Fibroblast of lung (primary cell): ENCODE data around the gene SLC22A23. TPM values are rescaled to one million over a fixed set of nuclear protein-coding genes. Genes with fewer than 3 reads are reported as not detected.
A peak's percentile ranks its signal among the peaks of the same experiment; 100 is the strongest.
"Not testable (repeated sequence)": the region's sequence is repeated elsewhere in the genome, so short reads cannot be mapped to it uniquely, and the experiment has no call there.

Experiments
- DNase-seq, 2 donors: peaks; one replicate each; pipeline versions ENCODE4 v3.0.0 to v3.0.0-alpha.2; 2010; ENCODE audit warnings: low read depth in 2 of 2
- H2AFZ ChIP-seq: 2 replicates; pipeline ENCODE4 v1.5.1; 2012; ENCODE audit warnings: low read length, control low read depth, inconsistent platforms
- H3K27ac ChIP-seq: 2 replicates; pipeline ENCODE4 v1.5.1; 2011; ENCODE audit warnings: low read length, control low read depth; ENCODE audit not compliant: insufficient read depth
- H3K27me3 ChIP-seq: 2 replicates; pipeline ENCODE4 v1.5.1; 2011; ENCODE audit warnings: mild to moderate bottlenecking, low read length; ENCODE audit not compliant: control insufficient read depth, insufficient read depth
- H3K36me3 ChIP-seq: 2 replicates; pipeline ENCODE4 v1.5.1; 2011; ENCODE audit warnings: low read length; ENCODE audit not compliant: control insufficient read depth, insufficient read depth
- H3K4me1 ChIP-seq: 2 replicates; pipeline ENCODE4 v1.5.1; 2011; ENCODE audit warnings: low read length; ENCODE audit not compliant: control insufficient read depth, insufficient read depth; ENCODE audit errors: extremely low read depth
- H3K4me2 ChIP-seq: 2 replicates; pipeline ENCODE4 v1.5.1; 2011; ENCODE audit warnings: low read length, control low read depth; ENCODE audit not compliant: insufficient read depth; ENCODE audit errors: extremely low read depth
- H3K4me3 ChIP-seq, 4 experiments: fragments of 200-600 bp in 1 of 4; sonication (generic) in 1 of 4; replicated peaks in 1 of 4; 2 replicates each; pipeline ENCODE4 v1.5.1; 2011 to 2016; ENCODE audit warnings: low read length in 4 of 4, low read depth in 3 of 4, mild to moderate bottlenecking in 3 of 4, control low read depth in 2 of 4, inconsistent platforms in 1 of 4, mixed read lengths in 1 of 4; ENCODE audit not compliant: insufficient read depth in 1 of 4; ENCODE audit errors: control extremely low read depth in 1 of 4
- H3K79me2 ChIP-seq: 2 replicates; pipeline ENCODE4 v1.5.1; 2012; ENCODE audit warnings: mild to moderate bottlenecking, low read length, inconsistent platforms; ENCODE audit not compliant: control insufficient read depth, insufficient read depth
- H3K9ac ChIP-seq: 2 replicates; pipeline ENCODE4 v1.5.1; 2011; ENCODE audit warnings: mild to moderate bottlenecking, low read length, control low read depth; ENCODE audit not compliant: insufficient read depth
- H3K9me3 ChIP-seq: 2 replicates; pipeline ENCODE4 v1.5.1; 2012; ENCODE audit warnings: low read depth, low read length; ENCODE audit not compliant: control insufficient read depth, insufficient read depth
- H4K20me1 ChIP-seq: 2 replicates; pipeline ENCODE4 v1.5.1; 2011; ENCODE audit warnings: low read length; ENCODE audit not compliant: control insufficient read depth, insufficient read depth; ENCODE audit errors: extremely low read depth
- CTCF ChIP-seq, 2 donors: IDR thresholded peaks in 1 of 2; conservative IDR thresholded peaks in 1 of 2; 1 replicate in 1 of 2; 2 replicates in 1 of 2; pipeline ENCODE4 v1.5.1; 2011 to 2012; ENCODE audit warnings: low read length in 2 of 2, control low read depth in 1 of 2, inconsistent platforms in 1 of 2, low read depth in 1 of 2, mild to moderate bottlenecking in 1 of 2
- EZH2 ChIP-seq: IDR thresholded peaks from 2 replicates; pipeline ENCODE4 v1.5.1; 2012; ENCODE audit warnings: low read length, control low read depth, mild to moderate bottlenecking; ENCODE audit errors: missing control alignments
- polyA plus RNA-seq, 2 donors: library from polyadenylated mRNA; depleted of rRNA in 1 of 2; stranded (reverse) in 1 of 2; unstranded in 1 of 2; fragments of >200 nt; gene quantifications; 2 replicates each; pipeline ENCODE4 v1.2.1, GENCODE V29; 2011 to 2012; ENCODE audit warnings: missing spikeins in 1 of 2
- total RNA-seq: library from RNA; depleted of rRNA; stranded (reverse); fragments of >200 nt; gene quantifications from 2 replicates; pipeline ENCODE4 v1.2.1, GENCODE V29; 2014

SLC22A23 gene
- total and polyA plus RNA-seq, 2 donors (not counting 1 experiment from before 2014, with no cell fraction given), result 0.37 to 3.0 TPM

DNA sequence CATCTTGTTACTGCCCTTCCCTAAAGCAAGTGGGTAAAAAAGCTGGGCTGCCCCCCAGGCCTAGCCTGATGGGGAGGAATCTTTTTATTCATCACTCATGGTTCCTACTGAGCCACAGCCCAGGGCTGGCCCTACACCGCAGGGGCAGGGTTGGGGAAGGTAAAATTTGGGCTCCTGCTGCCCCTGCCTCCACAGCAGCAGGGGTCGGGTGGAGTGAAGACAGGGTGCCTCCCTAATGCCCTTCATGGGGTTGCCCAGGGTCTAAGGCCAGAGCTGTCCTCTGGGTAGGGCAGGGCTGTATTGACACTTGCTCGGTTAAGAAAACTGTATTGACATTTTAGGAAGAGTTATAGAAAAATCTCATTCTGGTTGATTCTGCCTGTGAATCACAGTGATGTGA lies 207.0 kb downstream of the SLC22A23 start:
- DNase-seq, result no peak
- H3K9me3 ChIP-seq, result no peaks in the 10 kb centered on the region
- H3K9ac ChIP-seq, result no peak overlapping the region

GRCh38 chr6:3247255-3248146 lies 209.3 kb downstream of the SLC22A23 start:
- Histone ChIP-seq H3K9ac (no peak overlapping the region), H3K4me2 (peak overlapping the region; percentile 95), H3K79me2 (no peaks in the 10 kb centered on the region), H3K36me3 (no peaks in the 10 kb centered on the region), H3K27ac (peak overlapping the region; percentile 8), H4K20me1 (no peaks in the 10 kb centered on the region), H3K9me3 (no peaks in the 10 kb centered on the region), H3K4me3 (peak overlapping the region; percentile 27 to 44 (median 36)), H3K27me3 (peaks cover 3% of the 10 kb centered on the region), H3K4me1 (peaks cover 11% of the 10 kb centered on the region), H2AFZ (peak overlapping the region; percentile 69)
- TF ChIP-seq EZH2, result no peak
- no peak for TF ChIP-seq CTCF (conservative IDR thresholded peaks at IDR 0.05 in 1 of 2, IDR thresholded peaks at IDR 0.05 in 1 of 2; ENCODE audit: low read depth in 1 of 2, low read length in 2 of 2)
- peak; percentile 80 to 98 for DNase-seq

More for the DNA sequence above, 207.0 kb downstream of the SLC22A23 start:
- Histone ChIP-seq H2AFZ (no peak overlapping the region), H3K27ac (no peak overlapping the region), H4K20me1 (no peaks in the 10 kb centered on the region), H3K4me1 (peaks cover 11% of the 10 kb centered on the region), H3K79me2 (no peaks in the 10 kb centered on the region), H3K4me2 (no peak overlapping the region), H3K27me3 (peaks cover under 1% of the 10 kb centered on the region), H3K4me3 (no peak overlapping the region), H3K36me3 (no peaks in the 10 kb centered on the region)
- no peak for TF ChIP-seq EZH2
- TF ChIP-seq CTCF (conservative IDR thresholded peaks at IDR 0.05 in 1 of 2, IDR thresholded peaks at IDR 0.05 in 1 of 2; ENCODE audit: low read depth in 1 of 2, low read length in 2 of 2), result no peak

- TF ChIP-seq CTCF (conservative IDR thresholded peaks at IDR 0.05 in 1 of 2, IDR thresholded peaks at IDR 0.05 in 1 of 2; ENCODE audit: low read depth in 1 of 2, low read length in 2 of 2) (no peak), EZH2 (no peak)
- no peak overlapping the region for H3K4me2 ChIP-seq
Measured at GRCh38 chr6:3245216-3245615, 211.6 kb downstream of the SLC22A23 start.

GRCh38 chr6:3244832-3245161 lies 212.1 kb downstream of the SLC22A23 start:
- not testable (repeated sequence) for H3K27ac ChIP-seq, H4K20me1 ChIP-seq, H3K36me3 ChIP-seq, H3K4me2 ChIP-seq, H3K4me3 ChIP-seq, H3K9me3 ChIP-seq, H3K27me3 ChIP-seq, H2AFZ ChIP-seq, H3K79me2 ChIP-seq, H3K9ac ChIP-seq, DNase-seq
- H3K4me1 ChIP-seq, result peaks cover 11% of the 10 kb centered on the region

More at GRCh38 chr6:3245216-3245615, 211.6 kb downstream of the SLC22A23 start:
- H3K27me3 ChIP-seq, result peaks cover 3% of the 10 kb centered on the region
- H3K4me1 ChIP-seq, result peaks cover 11% of the 10 kb centered on the region
- no peak overlapping the region for H3K27ac ChIP-seq
- no peaks in the 10 kb centered on the region for H4K20me1 ChIP-seq
- DNase-seq, result no peak
- H3K9ac ChIP-seq, result no peak overlapping the region
- H2AFZ ChIP-seq, result no peak overlapping the region
- no peaks in the 10 kb centered on the region for H3K36me3 ChIP-seq
- no peaks in the 10 kb centered on the region for H3K79me2 ChIP-seq
- H3K9me3 ChIP-seq, result no peaks in the 10 kb centered on the region
- H3K4me3 ChIP-seq, result no peak overlapping the region
